ENCODE data around the gene PLA2G6.

PLA2G6 gene

DNA sequence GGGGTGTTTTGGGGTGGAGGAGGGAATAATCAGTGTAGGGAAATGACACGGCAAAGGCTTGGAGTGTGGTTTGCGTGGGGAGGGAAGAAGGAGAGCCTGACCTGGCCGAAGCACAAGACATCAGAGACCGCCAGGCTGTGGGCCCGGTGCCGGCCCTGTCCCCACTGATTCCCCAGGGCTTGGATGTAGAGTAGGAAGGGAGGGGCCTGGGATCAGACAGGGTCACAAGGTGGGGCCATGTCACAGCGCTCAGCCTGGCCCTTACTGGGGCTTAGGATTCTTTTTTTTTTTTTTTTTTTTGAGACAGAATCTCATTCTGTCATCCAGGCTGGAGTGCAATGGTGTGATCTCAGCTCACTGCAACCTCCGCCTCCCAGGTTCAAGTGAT lies 114.6 kb downstream of the PLA2G6 start:
- DNase-seq = no peak

- no peak for DNase-seq
Observed at GRCh38 chr22:38066381-38067027, 115.1 kb downstream of the PLA2G6 start.

DNA sequence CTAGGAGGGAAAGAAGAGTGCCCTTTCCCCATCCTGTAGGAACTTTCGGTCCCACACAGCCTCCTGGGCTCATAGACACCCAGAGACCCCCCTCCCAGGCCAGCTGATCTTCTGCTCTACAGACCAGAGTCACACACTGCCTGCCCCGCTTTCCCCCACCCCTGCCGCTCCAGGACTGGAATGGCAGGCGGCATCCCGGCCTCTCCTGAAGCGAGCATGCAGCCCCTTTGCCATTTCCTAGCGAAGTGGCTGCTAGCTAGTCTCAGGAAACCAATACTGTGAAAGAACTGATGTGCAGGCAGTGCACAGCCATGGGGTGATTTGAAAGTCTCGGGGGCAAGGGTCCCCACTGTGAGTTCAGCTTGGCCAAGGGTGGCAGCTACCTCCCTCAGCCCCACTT lies 116.1 kb downstream of the PLA2G6 start:
- no peak for DNase-seq

DNA sequence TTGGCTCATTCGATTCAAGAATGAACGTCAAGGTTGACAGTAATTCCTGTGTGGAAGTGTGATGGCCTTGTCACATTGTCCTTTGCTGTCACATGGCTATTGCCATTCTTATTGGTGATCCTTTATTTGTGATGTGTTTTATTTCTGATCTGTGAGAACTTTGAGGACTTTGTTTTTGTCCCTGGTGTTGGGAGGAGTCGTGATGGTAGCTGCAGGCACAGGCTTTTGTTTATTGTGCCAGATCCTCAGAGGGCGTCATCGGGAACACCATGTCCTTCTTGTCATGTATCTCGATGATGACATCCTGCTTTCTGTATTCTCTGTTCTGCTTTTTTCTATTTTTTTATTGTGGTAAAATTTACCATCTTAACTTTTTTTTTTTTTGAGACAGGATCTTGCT lies 118.8 kb downstream of the PLA2G6 start:
- DNase-seq = no peak
